HepG2 (cell line): ENCODE data around the gene C2orf81. TPM values are rescaled to one million over a fixed set of nuclear protein-coding genes. Genes with fewer than 3 reads are reported as not detected.
A peak's percentile ranks its signal among the peaks of the same experiment; 100 is the strongest.

Experiments
- ATAC-seq: fragments of 200-7000 bp; cut with Tn5 transposase; 3 replicates; pipeline ENCODE4 v1.9.1; 2020; ENCODE audit warnings: mild to moderate bottlenecking, moderate library complexity
- BruUV-seq: library from RNA; stranded (reverse); fragments of 400-500 nt; replicated peaks from 2 replicates; lab custom pipeline; 2021; lab: Mats Ljungman, UMichigan
- CTCF ChIA-PET: fragments of 300-600 bp; formaldehyde crosslinking; extraction: SDS; loops from one replicate; lab custom pipeline; 2021; ENCODE audit warnings: low total read pairs, inconsistent platforms, low intra/inter-chr PET ratio; lab: Yijun Ruan, JAX
- POLR2A ChIA-PET: fragments of 350-600 bp; sonication (Branson Sonifier 250); formaldehyde crosslinking; loops from one replicate; lab custom pipeline; 2020; ENCODE audit warnings: antibody characterized with exemption, inconsistent platforms; lab: Yijun Ruan, JAX
- DNase-seq: peaks from one replicate; pipeline ENCODE4 v3.0.0-alpha.2; 2015; ENCODE audit warnings: low spot score
- FAIRE-seq: peaks from 3 replicates; lab custom pipeline; 2011; peaks lifted over from hg19 to GRCh38; lab: Jason Lieb, UNC
- H2AFZ ChIP-seq: one replicate; pipeline ENCODE4 v1.6.1; 2011; ENCODE audit warnings: low read length, inconsistent platforms
- H3K27ac ChIP-seq: fragments of 300-600 bp; 3 replicates; pipeline ENCODE4 v1.8.0; 2011; ENCODE audit warnings: mixed run types, mild to moderate bottlenecking, mixed read lengths, low read length, inconsistent platforms; ENCODE audit not compliant: insufficient read depth; ENCODE audit errors: extremely low read length
- H3K27me3 ChIP-seq, 2 experiments: fragments of 200-600 bp in 1 of 2; 2 replicates in 1 of 2; 3 replicates in 1 of 2; pipeline versions ENCODE4 v1.6.0 to v1.8.0; 2011; ENCODE audit warnings: low read length in 2 of 2, mild to moderate bottlenecking in 2 of 2, moderate library complexity in 2 of 2, inconsistent platforms in 1 of 2; ENCODE audit not compliant: insufficient read depth in 2 of 2, control insufficient read depth in 1 of 2
- H3K36me3 ChIP-seq, 2 experiments: fragments of 200-600 bp in 1 of 2; replicated peaks in 1 of 2; 2 replicates in 1 of 2; 3 replicates in 1 of 2; pipeline versions ENCODE4 v1.5.1 to v1.8.0; 2011; ENCODE audit warnings: low read length in 2 of 2, inconsistent platforms in 1 of 2; ENCODE audit not compliant: insufficient read depth in 2 of 2, control insufficient read depth in 1 of 2
- H3K4me1 ChIP-seq: 2 replicates; pipeline ENCODE4 v1.5.1; 2012; ENCODE audit warnings: low read length, inconsistent platforms; ENCODE audit not compliant: insufficient read depth
- H3K4me2 ChIP-seq: 2 replicates; pipeline ENCODE4 v1.6.0; 2011; ENCODE audit warnings: low read depth, low read length, inconsistent platforms
- H3K4me3 ChIP-seq, 3 experiments: fragments of 200-600 bp in 1 of 3; sonication (generic), shearing (Covaris generic) in 1 of 3; replicated peaks in 1 of 3; 2 replicates each; pipeline ENCODE4 v1.5.1; 2011 to 2016; ENCODE audit warnings: low read length in 3 of 3, inconsistent platforms in 2 of 3, low read depth in 2 of 3, mild to moderate bottlenecking in 2 of 3, control low read depth in 1 of 3, mixed read lengths in 1 of 3; ENCODE audit not compliant: insufficient read depth in 1 of 3
- H3K79me2 ChIP-seq: one replicate; pipeline ENCODE4 v1.6.1; 2011; ENCODE audit warnings: low read length, inconsistent platforms; ENCODE audit not compliant: insufficient read depth
- H3K9ac ChIP-seq: 2 replicates; pipeline ENCODE4 v1.6.0; 2011; ENCODE audit warnings: mild to moderate bottlenecking, low read depth, low read length, inconsistent platforms; ENCODE audit not compliant: insufficient read depth
- H3K9me3 ChIP-seq: 2 replicates; pipeline ENCODE4 v1.5.1; 2012; ENCODE audit warnings: mild to moderate bottlenecking, low read length
- H4K20me1 ChIP-seq: 2 replicates; pipeline ENCODE4 v1.6.0; 2011; ENCODE audit warnings: inconsistent platforms, mild to moderate bottlenecking, low read length, moderate library complexity; ENCODE audit not compliant: insufficient read depth
- JUNB ChIP-seq: sonication (generic); formaldehyde crosslinking; IDR thresholded peaks from 2 replicates; pipeline ENCODE4 v1.8.0; 2022; ENCODE audit warnings: missing genetic modification reagents, mild to moderate bottlenecking, borderline replicate concordance
- MAFG ChIP-seq: sonication (generic); formaldehyde crosslinking; IDR thresholded peaks from 2 replicates; pipeline ENCODE4 v1.5.1; 2020; ENCODE audit warnings: mild to moderate bottlenecking, missing genetic modification reagents
- MED1 ChIP-seq: sonication (generic); formaldehyde crosslinking; IDR thresholded peaks from 2 replicates; pipeline ENCODE4 v1.4.0; 2020; ENCODE audit warnings: missing genetic modification reagents
- MED13 ChIP-seq: sonication (generic); formaldehyde crosslinking; IDR thresholded peaks from 2 replicates; pipeline ENCODE4 v1.5.0; 2020; ENCODE audit warnings: missing genetic modification reagents
- MZF1 ChIP-seq: sonication (generic); formaldehyde crosslinking; IDR thresholded peaks from 2 replicates; pipeline ENCODE4 v1.8.1; 2023; ENCODE audit warnings: mild to moderate bottlenecking, missing genetic modification reagents, borderline replicate concordance
- THYN1 ChIP-seq: sonication (generic); formaldehyde crosslinking; IDR thresholded peaks from 2 replicates; pipeline ENCODE4 v1.8.1; 2023; ENCODE audit warnings: low read depth, mild to moderate bottlenecking, moderate library complexity, missing genetic modification reagents, borderline replicate concordance
- WGBS: methylation state at CpG from one replicate; pipeline ENCODE4 v1.1.6; 2017; ENCODE audit warnings: low lambda C conversion rate; 5-methylcytosine and 5-hydroxymethylcytosine counted together
- in situ Hi-C: cut with HindIII; loops from 2 replicates; pipeline ENCODE4 v1.10.0; 2017; ENCODE audit warnings: low pct_unique_long_range_greater_than_20kb; ENCODE audit not compliant: extremely low pct_ligation_motif_present
- intact Hi-C: fragments of 100-400 bp; cut with micrococcal nuclease; formaldehyde crosslinking; loops from one replicate; pipeline ENCODE4 v1.10.0; 2022; ENCODE audit not compliant: unreplicated experiment
- polyA plus RNA-seq, 8 experiments: library from polyadenylated mRNA; depleted of rRNA in 3 of 8; stranded (reverse) in 7 of 8; unstranded in 1 of 8; fragments of >200 nt; fragmentation: Illumina TruSeq in 4 of 8; extraction: Trizol in 4 of 8; gene quantifications; 2 replicates each; pipeline versions ENCODE4 v1.2.1 to v1.2.3, GENCODE V29; 2011 to 2016; ENCODE audit warnings: low read depth in 4 of 8, missing spikeins in 1 of 8, mixed read lengths in 1 of 8; ENCODE audit not compliant: insufficient read depth in 1 of 8
- total RNA-seq, 5 experiments: library from RNA; depleted of rRNA; stranded (reverse); fragments of >200 nt; fragmentation: Illumina TruSeq; extraction: Trizol; gene quantifications; 2 replicates each; pipeline ENCODE4 v1.2.3, GENCODE V29; 2016; ENCODE audit warnings: low read depth in 1 of 5
- TF ChIP-seq, protein P1 (sequence below): sonication (generic); formaldehyde crosslinking; IDR thresholded peaks from 2 replicates; pipeline ENCODE4 v1.9.0; 2021; ENCODE audit warnings: missing genetic modification reagents, borderline replicate concordance
- TF ChIP-seq, protein P2 (sequence below): sonication (generic); formaldehyde crosslinking; IDR thresholded peaks from 2 replicates; pipeline ENCODE4 v1.4.0; 2020; ENCODE audit warnings: missing genetic modification reagents
- TF ChIP-seq, protein P3 (sequence below): sonication (generic); formaldehyde crosslinking; IDR thresholded peaks from 2 replicates; pipeline ENCODE4 v1.5.0; 2020; ENCODE audit warnings: mild to moderate bottlenecking, missing genetic modification reagents, moderate library complexity

C2orf81 gene
- total and polyA plus RNA-seq, 2 of the 13 experiments (the other 11 are each of a cell fraction or from before 2014, with no cell fraction given), result 0.15 to 0.17 TPM

DNA sequence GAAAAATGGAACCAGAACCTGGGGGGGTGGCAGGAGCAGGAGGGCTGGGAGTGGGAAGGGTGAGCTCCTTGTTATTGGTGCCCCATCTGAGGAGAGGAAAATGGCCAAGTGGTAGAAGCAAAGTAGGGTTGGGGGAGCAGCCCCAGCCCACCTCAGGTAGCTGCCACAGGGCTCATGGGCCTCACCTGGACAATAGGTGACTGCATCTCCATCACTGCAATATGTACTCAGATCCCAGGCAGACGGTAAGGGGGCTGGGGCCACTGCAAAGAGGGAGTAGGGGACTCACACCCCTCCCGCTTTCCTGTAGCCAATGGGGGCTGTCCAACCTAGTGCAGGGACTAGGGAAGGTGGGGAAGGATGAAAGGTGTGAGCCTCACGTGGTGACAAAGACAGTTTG is 4.2 kb downstream of the C2orf81 start:
- Histone ChIP-seq H3K9me3 (no peaks in the 10 kb centered on the region), H4K20me1 (no peaks in the 10 kb centered on the region), H3K79me2 (no peaks in the 10 kb centered on the region), H3K27me3 (peaks cover 0 to 10% of the 10 kb centered on the region in 2 experiments; a peak in 3 of 5 replicates), H3K4me3 (no peak overlapping the region), H3K27ac (no peak overlapping the region)
- no peak for DNase-seq
- POLR2A ChIA-PET, result no interaction called here
- WGBS, result 13% methylated on average over 3 of the region's 3 CpGs
- no peak for FAIRE-seq
- no peak for ATAC-seq
- in situ Hi-C loops, result no loop called here
- CTCF ChIA-PET, result no interaction called here
- intact Hi-C loops, result no loop called here
- no peak for TF ChIP-seq THYN1 (CRISPR knock-in tag)
- TF ChIP-seq, all 625 proteins: peak for 0
- H2AFZ ChIP-seq, result no peak overlapping the region
- H3K4me1 ChIP-seq, result peaks cover 48% of the 10 kb centered on the region
- no peak overlapping the region for H3K9ac ChIP-seq
- no TSS peak for BruUV-seq
- no peak overlapping the region for H3K4me2 ChIP-seq
- no peaks in the 10 kb centered on the region for H3K36me3 ChIP-seq

DNA sequence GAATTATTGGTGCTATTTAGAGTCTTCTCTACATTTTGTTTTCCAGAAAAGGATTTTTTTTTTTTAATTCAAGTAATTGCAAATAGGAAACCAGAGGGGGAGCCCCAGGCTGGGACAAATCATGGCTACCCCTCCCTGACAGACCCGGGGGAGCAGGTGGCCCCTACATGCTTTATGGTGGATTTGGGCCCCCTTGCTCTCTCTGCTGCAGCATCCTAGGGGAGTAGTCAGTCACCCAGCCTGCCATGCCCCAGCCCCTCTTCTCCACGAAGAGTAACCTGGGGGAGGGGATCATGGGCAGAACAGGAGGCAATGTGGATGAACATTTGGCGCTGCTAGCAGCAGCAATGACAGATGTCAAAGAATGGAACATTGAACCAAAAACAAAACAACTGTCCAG is 4.6 kb downstream of the C2orf81 start:
- ATAC-seq (no peak), DNase-seq (no peak), FAIRE-seq (no peak)
- in situ Hi-C loops, result no loop called here
- no peaks in the 10 kb centered on the region for H3K36me3 ChIP-seq
- BruUV-seq, result no TSS peak
- no peak overlapping the region for H3K9ac ChIP-seq
- no peak overlapping the region for H3K27ac ChIP-seq
- no peaks in the 10 kb centered on the region for H3K79me2 ChIP-seq
- H4K20me1 ChIP-seq, result no peaks in the 10 kb centered on the region
- H3K4me1 ChIP-seq, result peaks cover 45% of the 10 kb centered on the region
- H3K9me3 ChIP-seq, result no peaks in the 10 kb centered on the region
- WGBS, result 34% methylated on average over 3 of the region's 3 CpGs
- no peak overlapping the region for H2AFZ ChIP-seq
- intact Hi-C loops, result no loop called here
- no peak overlapping the region for H3K4me2 ChIP-seq
- ChIA-PET POLR2A (no interaction called here), CTCF (no interaction called here)
- TF ChIP-seq MED1 (CRISPR knock-in tag) (no peak), MED13 (CRISPR knock-in tag) (no peak), MZF1 (no peak), MAFG (CRISPR knock-in tag) (no peak), JUNB (CRISPR knock-in tag) (no peak)
- TF ChIP-seq, protein P1, sequence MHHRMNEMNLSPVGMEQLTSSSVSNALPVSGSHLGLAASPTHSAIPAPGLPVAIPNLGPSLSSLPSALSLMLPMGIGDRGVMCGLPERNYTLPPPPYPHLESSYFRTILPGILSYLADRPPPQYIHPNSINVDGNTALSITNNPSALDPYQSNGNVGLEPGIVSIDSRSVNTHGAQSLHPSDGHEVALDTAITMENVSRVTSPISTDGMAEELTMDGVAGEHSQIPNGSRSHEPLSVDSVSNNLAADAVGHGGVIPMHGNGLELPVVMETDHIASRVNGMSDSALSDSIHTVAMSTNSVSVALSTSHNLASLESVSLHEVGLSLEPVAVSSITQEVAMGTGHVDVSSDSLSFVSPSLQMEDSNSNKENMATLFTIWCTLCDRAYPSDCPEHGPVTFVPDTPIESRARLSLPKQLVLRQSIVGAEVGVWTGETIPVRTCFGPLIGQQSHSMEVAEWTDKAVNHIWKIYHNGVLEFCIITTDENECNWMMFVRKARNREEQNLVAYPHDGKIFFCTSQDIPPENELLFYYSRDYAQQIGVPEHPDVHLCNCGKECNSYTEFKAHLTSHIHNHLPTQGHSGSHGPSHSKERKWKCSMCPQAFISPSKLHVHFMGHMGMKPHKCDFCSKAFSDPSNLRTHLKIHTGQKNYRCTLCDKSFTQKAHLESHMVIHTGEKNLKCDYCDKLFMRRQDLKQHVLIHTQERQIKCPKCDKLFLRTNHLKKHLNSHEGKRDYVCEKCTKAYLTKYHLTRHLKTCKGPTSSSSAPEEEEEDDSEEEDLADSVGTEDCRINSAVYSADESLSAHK, result no peak
- TF ChIP-seq, protein P2, sequence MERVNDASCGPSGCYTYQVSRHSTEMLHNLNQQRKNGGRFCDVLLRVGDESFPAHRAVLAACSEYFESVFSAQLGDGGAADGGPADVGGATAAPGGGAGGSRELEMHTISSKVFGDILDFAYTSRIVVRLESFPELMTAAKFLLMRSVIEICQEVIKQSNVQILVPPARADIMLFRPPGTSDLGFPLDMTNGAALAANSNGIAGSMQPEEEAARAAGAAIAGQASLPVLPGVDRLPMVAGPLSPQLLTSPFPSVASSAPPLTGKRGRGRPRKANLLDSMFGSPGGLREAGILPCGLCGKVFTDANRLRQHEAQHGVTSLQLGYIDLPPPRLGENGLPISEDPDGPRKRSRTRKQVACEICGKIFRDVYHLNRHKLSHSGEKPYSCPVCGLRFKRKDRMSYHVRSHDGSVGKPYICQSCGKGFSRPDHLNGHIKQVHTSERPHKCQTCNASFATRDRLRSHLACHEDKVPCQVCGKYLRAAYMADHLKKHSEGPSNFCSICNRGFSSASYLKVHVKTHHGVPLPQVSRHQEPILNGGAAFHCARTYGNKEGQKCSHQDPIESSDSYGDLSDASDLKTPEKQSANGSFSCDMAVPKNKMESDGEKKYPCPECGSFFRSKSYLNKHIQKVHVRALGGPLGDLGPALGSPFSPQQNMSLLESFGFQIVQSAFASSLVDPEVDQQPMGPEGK (CRISPR knock-in tag), result 0 out of 2 replicates have a peak, but pooled peaks have one; percentile 13
- TF ChIP-seq, protein P3, sequence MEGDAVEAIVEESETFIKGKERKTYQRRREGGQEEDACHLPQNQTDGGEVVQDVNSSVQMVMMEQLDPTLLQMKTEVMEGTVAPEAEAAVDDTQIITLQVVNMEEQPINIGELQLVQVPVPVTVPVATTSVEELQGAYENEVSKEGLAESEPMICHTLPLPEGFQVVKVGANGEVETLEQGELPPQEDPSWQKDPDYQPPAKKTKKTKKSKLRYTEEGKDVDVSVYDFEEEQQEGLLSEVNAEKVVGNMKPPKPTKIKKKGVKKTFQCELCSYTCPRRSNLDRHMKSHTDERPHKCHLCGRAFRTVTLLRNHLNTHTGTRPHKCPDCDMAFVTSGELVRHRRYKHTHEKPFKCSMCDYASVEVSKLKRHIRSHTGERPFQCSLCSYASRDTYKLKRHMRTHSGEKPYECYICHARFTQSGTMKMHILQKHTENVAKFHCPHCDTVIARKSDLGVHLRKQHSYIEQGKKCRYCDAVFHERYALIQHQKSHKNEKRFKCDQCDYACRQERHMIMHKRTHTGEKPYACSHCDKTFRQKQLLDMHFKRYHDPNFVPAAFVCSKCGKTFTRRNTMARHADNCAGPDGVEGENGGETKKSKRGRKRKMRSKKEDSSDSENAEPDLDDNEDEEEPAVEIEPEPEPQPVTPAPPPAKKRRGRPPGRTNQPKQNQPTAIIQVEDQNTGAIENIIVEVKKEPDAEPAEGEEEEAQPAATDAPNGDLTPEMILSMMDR (CRISPR knock-in tag), result no peak
- H3K4me3 ChIP-seq, result no peak overlapping the region
- peaks cover 0 to 10% of the 10 kb centered on the region in 2 experiments; a peak in 3 of 5 replicates for H3K27me3 ChIP-seq
